GM19351 (cell line): ENCODE results near the gene FERMT2.

Experiments
- ATAC-seq: cut with Tn5 transposase; IDR thresholded peaks from one replicate; pipeline ENCODE4 v1.9.1; 2021; ENCODE audit warnings: mild to moderate bottlenecking, moderate library complexity; ENCODE audit not compliant: unreplicated experiment

FERMT2 gene, protein sequence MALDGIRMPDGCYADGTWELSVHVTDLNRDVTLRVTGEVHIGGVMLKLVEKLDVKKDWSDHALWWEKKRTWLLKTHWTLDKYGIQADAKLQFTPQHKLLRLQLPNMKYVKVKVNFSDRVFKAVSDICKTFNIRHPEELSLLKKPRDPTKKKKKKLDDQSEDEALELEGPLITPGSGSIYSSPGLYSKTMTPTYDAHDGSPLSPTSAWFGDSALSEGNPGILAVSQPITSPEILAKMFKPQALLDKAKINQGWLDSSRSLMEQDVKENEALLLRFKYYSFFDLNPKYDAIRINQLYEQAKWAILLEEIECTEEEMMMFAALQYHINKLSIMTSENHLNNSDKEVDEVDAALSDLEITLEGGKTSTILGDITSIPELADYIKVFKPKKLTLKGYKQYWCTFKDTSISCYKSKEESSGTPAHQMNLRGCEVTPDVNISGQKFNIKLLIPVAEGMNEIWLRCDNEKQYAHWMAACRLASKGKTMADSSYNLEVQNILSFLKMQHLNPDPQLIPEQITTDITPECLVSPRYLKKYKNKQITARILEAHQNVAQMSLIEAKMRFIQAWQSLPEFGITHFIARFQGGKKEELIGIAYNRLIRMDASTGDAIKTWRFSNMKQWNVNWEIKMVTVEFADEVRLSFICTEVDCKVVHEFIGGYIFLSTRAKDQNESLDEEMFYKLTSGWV

GRCh38 chr14:52950898-52951680 is at the start of gene FERMT2:
Gene FERMT2, minus strand, starts transcription at chr14:52951050. Its CDS starts 482 bp downstream, at chr14:52950568.
- ATAC-seq, result peak; percentile 47

- ATAC-seq, result no peak
Measured at GRCh38 chr14:52998376-52999015, 47.6 kb upstream of the FERMT2 start.

DNA sequence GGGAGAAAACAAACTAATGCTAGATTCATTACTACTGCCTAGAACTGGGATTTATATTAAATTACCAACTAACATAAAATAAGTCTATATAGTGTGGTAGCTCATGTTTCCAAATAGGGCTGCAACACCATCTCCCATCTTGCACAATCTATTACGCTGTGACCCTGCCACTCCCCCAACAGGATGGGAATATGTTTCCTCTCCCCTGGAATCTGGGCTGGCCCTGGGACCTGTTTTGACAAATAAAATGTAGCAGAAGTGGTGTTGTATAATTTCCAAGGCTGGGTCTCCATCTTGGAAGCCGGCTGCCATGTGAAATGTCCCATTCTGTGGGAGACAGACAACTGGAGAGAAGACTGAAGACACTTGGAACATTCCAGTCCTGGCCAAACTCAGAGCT is 45.6 kb upstream of the FERMT2 start:
- ATAC-seq, result no peak

DNA sequence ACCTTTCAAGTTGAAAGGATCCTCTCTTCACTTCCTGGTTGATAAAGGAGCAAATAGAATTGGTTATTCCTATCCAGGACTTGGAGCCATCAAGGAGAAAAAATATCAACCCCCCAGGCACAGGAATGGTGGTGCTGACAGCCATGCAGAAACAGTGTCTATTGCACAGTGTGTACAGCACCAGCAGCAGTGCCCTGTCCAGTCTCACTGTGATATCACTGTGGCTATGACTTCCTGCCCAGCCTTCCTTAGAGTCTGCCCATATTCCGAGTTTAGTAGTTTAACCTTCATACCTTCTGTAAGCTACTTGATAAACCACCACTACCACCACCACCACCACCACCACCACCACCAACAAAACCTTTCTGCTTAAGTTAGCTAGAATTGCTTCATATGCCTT is 45.1 kb upstream of the FERMT2 start:
- ATAC-seq, result no peak

GRCh38 chr14:52992236-52992870 is 41.5 kb upstream of the FERMT2 start:
- ATAC-seq, result no peak

- no peak for ATAC-seq
Measured at GRCh38 chr14:52988139-52988538, 37.3 kb upstream of the FERMT2 start.

GRCh38 chr14:52987514-52987913 is 36.7 kb upstream of the FERMT2 start:
- ATAC-seq, result no peak

GRCh38 chr14:52987042-52987441 is 36.2 kb upstream of the FERMT2 start:
- ATAC-seq, result no peak

DNA sequence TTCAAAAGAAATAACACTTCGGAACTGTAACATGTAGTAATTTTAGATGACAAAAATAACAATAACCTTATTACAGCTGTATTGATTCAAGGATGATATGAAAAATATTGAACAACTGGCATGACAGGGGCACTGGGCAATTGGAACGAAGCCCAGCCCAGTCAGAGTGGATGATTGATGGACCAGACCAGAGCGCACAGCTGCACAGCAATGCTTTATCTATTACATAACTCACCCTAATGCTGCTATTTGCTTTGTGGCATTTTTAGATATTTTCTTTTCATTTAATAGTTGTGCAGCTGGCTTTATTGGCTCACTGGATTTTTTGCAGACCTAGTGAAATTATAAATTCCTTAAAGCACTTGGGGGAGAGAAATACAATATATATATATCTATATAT is 26.9 kb upstream of the FERMT2 start:
- no peak for ATAC-seq

- no peak for ATAC-seq
Measured at GRCh38 chr14:52974406-52974805, 23.6 kb upstream of the FERMT2 start.

DNA sequence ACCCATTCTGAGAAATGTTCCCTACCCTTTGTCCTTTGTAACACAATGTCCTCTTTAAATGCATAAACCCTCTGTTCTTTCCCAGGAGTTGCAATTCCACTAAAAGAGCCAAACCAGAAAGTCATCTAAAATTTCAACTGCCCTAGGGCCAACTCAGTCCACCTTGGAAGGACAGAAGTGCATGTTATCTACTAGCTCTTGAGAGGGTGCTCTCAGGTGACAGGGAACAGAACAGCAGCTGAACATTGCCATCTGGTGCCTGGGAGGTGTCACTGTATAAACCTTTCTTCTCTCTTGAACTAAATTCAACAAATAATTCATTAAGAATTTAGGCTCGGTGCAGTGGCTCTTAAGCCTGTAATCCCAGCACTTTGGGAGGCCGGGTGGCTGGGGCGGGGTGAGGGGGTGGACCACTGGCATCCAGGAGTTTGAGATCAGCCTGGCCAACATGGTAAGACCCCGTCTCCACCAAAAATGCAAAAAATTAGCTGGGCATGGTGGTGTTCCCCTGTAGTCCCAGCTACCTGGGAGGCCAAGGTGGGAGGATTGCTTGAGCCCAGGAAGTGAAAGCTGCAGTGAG is 10.3 kb upstream of the FERMT2 start:
- ATAC-seq, result peak; percentile 68

DNA sequence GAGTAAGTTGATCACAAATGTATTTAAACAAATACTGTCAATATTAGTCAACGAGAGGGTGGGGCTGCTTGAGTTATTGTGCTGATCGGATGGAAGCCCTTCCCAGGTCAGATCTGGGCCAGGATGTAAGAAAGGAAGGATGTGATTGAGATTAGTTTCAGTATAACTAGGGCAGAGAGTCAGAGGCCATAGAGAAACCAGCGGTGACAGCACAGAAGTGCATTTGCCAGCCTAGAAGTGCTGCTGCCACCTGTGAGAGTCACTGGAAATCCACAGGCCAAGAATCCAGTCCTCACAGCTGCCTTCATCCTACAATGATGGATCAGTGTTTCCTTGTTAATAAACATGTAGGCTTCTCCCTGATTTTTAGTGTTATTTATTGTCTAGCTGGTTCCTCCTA is 9.8 kb upstream of the FERMT2 start:
- ATAC-seq, result no peak

- no peak for ATAC-seq
Measured at GRCh38 chr14:52954346-52955214, 3.7 kb upstream of the FERMT2 start.

- ATAC-seq, result no peak
Measured at GRCh38 chr14:52951681-52952554, 1.1 kb upstream of the FERMT2 start.

GRCh38 chr14:52950410-52950897 is 396 bp downstream of the FERMT2 start:
- ATAC-seq, result peak; percentile 40

DNA sequence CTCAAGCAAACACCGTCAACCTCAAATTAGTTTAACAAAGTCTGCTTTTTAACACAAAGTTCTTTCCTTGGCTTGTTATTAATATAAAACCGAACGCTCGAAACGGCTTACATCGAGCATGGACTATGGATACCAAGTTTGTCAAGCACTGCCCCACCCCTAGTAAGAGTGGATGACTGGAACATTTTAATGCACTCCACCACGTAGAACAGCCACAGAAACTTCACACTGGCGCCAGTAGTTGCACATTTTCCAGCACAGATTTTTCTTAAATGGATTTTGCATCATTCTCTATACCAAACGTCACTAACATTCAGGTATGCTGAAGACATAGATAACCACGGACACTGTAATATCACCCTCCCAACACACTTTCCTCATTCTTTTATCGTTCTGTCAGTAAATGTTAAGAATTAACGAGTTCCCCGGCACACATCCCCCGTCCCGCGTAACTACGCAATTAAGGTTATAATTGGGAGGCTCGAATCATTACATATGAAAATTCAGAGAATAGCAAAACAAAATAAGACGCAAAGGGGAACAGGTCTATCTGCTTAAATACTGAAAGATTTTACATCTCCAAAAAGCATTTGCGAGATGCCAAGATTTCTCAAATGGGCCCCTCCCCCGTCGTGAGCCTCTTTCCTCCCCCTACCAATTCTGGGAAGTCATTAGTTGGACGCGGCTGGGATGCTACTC is 990 bp downstream of the FERMT2 start:
- ATAC-seq, result no peak

DNA sequence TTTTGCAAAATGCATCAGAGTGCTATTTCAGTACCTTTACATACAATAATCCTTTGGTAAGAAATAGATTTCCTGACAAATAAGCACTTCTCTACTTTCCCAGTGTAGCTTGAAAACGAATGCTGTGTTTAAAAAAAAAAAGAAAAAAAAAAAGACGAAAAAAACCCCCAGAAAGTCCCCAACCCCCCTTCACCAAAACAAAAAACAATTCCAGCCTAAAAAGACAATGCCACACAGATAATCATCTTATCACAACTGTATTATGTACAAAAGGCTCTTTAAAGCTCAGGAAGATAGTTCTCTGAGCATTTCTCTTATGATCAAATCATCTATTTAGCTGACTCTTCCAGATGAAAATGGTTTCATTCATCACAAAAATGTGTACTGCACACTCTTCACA is 1.6 kb downstream of the FERMT2 start:
- no peak for ATAC-seq

DNA sequence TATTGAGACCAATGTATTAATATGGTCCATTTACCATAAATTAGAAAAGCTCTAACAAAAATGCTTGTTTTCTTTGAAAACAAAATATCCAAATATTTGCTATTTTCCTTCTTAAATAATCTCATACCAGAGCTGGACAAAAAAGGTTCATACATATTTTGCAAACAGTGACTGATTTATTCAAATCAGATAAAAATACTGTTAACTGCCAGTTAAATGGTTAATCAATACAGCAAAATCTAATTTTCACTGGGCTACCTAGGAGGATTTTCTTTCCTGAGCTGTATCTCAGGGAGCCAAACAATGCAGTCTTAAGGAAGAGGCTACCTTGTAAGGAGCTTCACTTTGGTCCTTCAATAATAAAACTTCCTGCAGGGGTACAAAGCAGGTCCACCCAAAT is 2.0 kb downstream of the FERMT2 start:
- ATAC-seq, result no peak
